CD8-positive, alpha-beta memory T cell (primary cell): Measurements from ENCODE around the gene ZCWPW2. TPM values are rescaled to one million over a fixed set of nuclear protein-coding genes. Genes with fewer than 3 reads are reported as not detected.

Source experiments
- CTCF ChIA-PET: fragments of 350-600 bp; sonication (Branson Sonifier 250); formaldehyde crosslinking; loops from one replicate; lab custom pipeline; 2021; ENCODE audit warnings: antibody characterized with exemption; lab: Charles Lee
- POLR2A ChIA-PET: fragments of 350-600 bp; sonication (Branson Sonifier 250); formaldehyde crosslinking; loops from one replicate; lab custom pipeline; 2021; ENCODE audit warnings: antibody characterized with exemption; lab: Charles Lee
- DNase-seq, 5 donors: peaks; one replicate each; pipeline versions ENCODE4 v3.0.0 to v3.0.0-alpha.2; 2020 to 2022; ENCODE audit warnings: mixed read lengths in 1 of 5
- H3K27ac ChIP-seq: one replicate; pipeline ENCODE4 v1.7.0; 2013; ENCODE audit warnings: low read depth, mild to moderate bottlenecking, low read length, moderate library complexity
- H3K27me3 ChIP-seq: 2 replicates; pipeline ENCODE4 v1.7.0; 2013; ENCODE audit warnings: low read length, mild to moderate bottlenecking; ENCODE audit not compliant: insufficient read depth, poor library complexity, severe bottlenecking
- H3K36me3 ChIP-seq: 2 replicates; pipeline ENCODE4 v1.7.0; 2013; ENCODE audit warnings: mild to moderate bottlenecking, low read length, moderate library complexity; ENCODE audit not compliant: insufficient read depth
- H3K4me1 ChIP-seq: 2 replicates; pipeline ENCODE4 v1.7.0; 2013; ENCODE audit warnings: mild to moderate bottlenecking, low read length, moderate library complexity; ENCODE audit not compliant: insufficient read depth
- H3K4me3 ChIP-seq: 2 replicates; pipeline ENCODE4 v1.7.0; 2013; ENCODE audit warnings: mild to moderate bottlenecking, low read length
- H3K9me3 ChIP-seq: 2 replicates; pipeline ENCODE4 v1.7.0; 2013; ENCODE audit warnings: mild to moderate bottlenecking, low read length
- H3K27ac Mint-ChIP-seq, 8 donors: one replicate each; pipeline ENCODE4 v1.8.0; 2020 to 2021; ENCODE audit warnings: mixed read lengths in 8 of 8, mild to moderate bottlenecking in 6 of 8, inconsistent platforms in 3 of 8, moderate library complexity in 3 of 8
- H3K27me3 Mint-ChIP-seq, 2 donors: one replicate each; pipeline ENCODE4 v1.8.0; 2020 to 2021; ENCODE audit warnings: mixed read lengths in 2 of 2, mild to moderate bottlenecking in 1 of 2, moderate library complexity in 1 of 2
- H3K36me3 Mint-ChIP-seq, 3 donors: one replicate each; pipeline ENCODE4 v1.8.0; 2020 to 2021; ENCODE audit warnings: mixed read lengths in 3 of 3, inconsistent platforms in 1 of 3, mild to moderate bottlenecking in 1 of 3
- H3K4me1 Mint-ChIP-seq, 3 donors: one replicate each; pipeline ENCODE4 v1.8.0; 2020 to 2021; ENCODE audit warnings: mixed read lengths in 3 of 3, inconsistent platforms in 1 of 3, mild to moderate bottlenecking in 1 of 3
- H3K4me3 Mint-ChIP-seq, 7 donors: one replicate each; pipeline ENCODE4 v1.8.0; 2020 to 2021; ENCODE audit warnings: mixed read lengths in 7 of 7, mild to moderate bottlenecking in 6 of 7, moderate library complexity in 4 of 7, inconsistent platforms in 2 of 7
- H3K9me3 Mint-ChIP-seq, 5 donors: one replicate each; pipeline ENCODE4 v1.8.0; 2020 to 2022; ENCODE audit warnings: mixed read lengths in 5 of 5, mild to moderate bottlenecking in 3 of 5, moderate library complexity in 2 of 5, inconsistent platforms in 1 of 5
- polyA plus RNA-seq: library from polyadenylated mRNA; unstranded; fragments of 300-500 nt; fragmentation: Illumina TruSeq; gene quantifications from one replicate; pipeline ENCODE4 v1.2.3, GENCODE V29; 2021
- total RNA-seq, 2 experiments: library from RNA; stranded (reverse); gene quantifications; one replicate each; pipeline ENCODE4 v1.2.3, GENCODE V29; 2021

Gene ZCWPW2
- total and polyA plus RNA-seq, 3 experiments from 2014 or later = 0.20 to 0.66 (median 0.27) TPM

DNA sequence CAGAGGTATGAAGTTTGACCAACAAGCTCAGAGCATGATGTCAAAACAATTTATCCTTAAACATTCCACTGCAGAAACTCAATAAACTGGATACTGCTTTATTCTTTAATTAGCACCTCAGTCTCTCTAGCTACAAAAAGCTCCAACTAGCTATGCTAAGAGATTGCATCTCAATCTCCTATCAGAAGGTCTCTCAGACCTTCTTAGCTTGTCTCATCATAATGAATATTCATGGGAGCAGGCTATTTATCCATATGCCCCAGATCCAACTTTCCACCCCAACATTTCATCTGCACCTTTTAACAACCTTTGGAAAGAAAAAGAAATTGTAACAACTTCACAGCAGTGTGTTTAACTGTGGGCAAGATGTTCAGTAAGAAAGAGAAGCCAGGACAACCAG, 11.3 kb upstream of the ZCWPW2 start:
- ChIA-PET POLR2A (interaction anchor here (1.5 kb wide), 1 partner anchor 625 kb away, joined by 6 read pairs; no protein-coding TSS in a partner anchor), CTCF (interaction anchor here (0.6 to 7.8 kb wide), 4 partner anchors 12 to 644 kb away, joined by 4 to 55 read pairs (median 16); partner anchors contain the start of genes AZI2, EOMES and ZCWPW2)
- H3K27me3 ChIP-seq = no peaks in the 10 kb centered on the region

DNA sequence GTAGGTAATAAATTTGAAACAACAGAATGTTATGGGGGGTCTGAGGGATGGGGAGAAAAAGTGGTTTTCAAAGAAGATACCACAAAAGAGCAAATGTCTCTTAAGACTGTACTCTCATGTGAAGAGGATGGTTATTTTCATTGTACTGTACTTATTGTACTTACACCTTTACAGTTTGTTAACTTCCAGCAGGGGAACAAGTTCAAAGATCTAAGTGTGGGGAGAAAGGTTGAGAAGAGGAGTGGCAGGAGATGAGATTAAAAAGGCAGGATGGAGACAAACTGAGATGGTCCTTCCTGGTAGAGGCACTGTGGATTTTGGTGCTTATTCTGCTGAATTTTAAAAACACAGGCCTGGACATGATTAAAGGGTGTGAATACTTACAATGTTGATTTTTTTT, 5.4 kb upstream of the ZCWPW2 start:
- H3K4me1 Mint-ChIP-seq = peaks cover 50 to 74% (median 62%) of the 10 kb centered on the region in 3 donors
- no peaks in the 10 kb centered on the region for H3K36me3 ChIP-seq
- H3K27me3 Mint-ChIP-seq = no peaks in the 10 kb centered on the region
- no peaks in the 10 kb centered on the region for H3K27me3 ChIP-seq
- H3K4me1 ChIP-seq = peaks cover 35% of the 10 kb centered on the region
- H3K27ac Mint-ChIP-seq = peak overlapping the region in 3 of 8 donors; percentile 13 to 24 (median 14)
- no peaks in the 10 kb centered on the region for H3K9me3 Mint-ChIP-seq
- H3K36me3 Mint-ChIP-seq = peaks cover 0 to 27% (median 5%) of the 10 kb centered on the region in 3 donors
- ChIA-PET CTCF (interaction anchor here (1.0 to 1.1 kb wide), 2 partner anchors 622 to 631 kb away, joined by 3 to 5 read pairs; no protein-coding TSS in a partner anchor), POLR2A (no interaction called here)
- H3K4me3 ChIP-seq = no peak overlapping the region
- DNase-seq = no peak
- no peak overlapping the region for H3K4me3 Mint-ChIP-seq
- H3K9me3 ChIP-seq = no peaks in the 10 kb centered on the region
- H3K27ac ChIP-seq = no peak overlapping the region

More for the DNA sequence above, 11.3 kb upstream of the ZCWPW2 start:
- H3K36me3 Mint-ChIP-seq = peaks cover 0 to 48% (median 5%) of the 10 kb centered on the region in 3 donors
- H3K4me1 ChIP-seq = peaks cover 6% of the 10 kb centered on the region
- H3K36me3 ChIP-seq = peaks cover 7% of the 10 kb centered on the region
- no peak overlapping the region for H3K27ac ChIP-seq
- H3K4me3 ChIP-seq = no peak overlapping the region
- DNase-seq = no peak
- no peak overlapping the region for H3K4me3 Mint-ChIP-seq
- H3K27ac Mint-ChIP-seq = peak overlapping the region in 2 of 8 donors; percentile 4 to 46
- no peaks in the 10 kb centered on the region for H3K27me3 Mint-ChIP-seq
- H3K9me3 ChIP-seq = no peaks in the 10 kb centered on the region
- H3K4me1 Mint-ChIP-seq = peaks cover 15 to 34% (median 31%) of the 10 kb centered on the region in 3 donors
- H3K9me3 Mint-ChIP-seq = no peaks in the 10 kb centered on the region

DNA sequence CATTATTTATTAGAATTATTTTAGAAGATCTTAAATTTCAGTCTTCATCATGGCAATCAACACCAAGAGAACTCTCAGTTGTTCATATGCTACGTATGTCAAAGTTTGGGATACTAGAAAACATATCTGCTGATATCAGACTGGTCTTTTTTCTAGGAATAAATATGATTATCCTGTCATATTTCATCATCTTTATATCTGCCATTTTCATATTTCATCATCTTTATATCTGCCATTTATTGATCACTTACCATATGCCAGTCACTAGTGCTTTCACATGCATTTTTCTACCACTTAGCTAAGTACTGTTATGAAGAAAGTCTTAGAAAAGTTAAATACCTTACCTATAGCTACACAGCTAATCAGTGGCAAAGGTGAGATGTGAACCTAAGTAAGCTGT, 2.8 kb upstream of the ZCWPW2 start:
- Mint-ChIP-seq H3K9me3 (no peaks in the 10 kb centered on the region), H3K4me3 (peak overlapping the region in 2 of 7 donors; percentile 9 to 100), H3K27ac (peak overlapping the region in 5 of 8 donors; percentile 1 to 98 (median 33)), H3K4me1 (peaks cover 64 to 87% (median 80%) of the 10 kb centered on the region in 3 donors), H3K27me3 (no peaks in the 10 kb centered on the region), H3K36me3 (peaks cover 0 to 17% (median 2%) of the 10 kb centered on the region in 3 donors)
- no peak overlapping the region for H3K27ac ChIP-seq
- ChIA-PET CTCF (interaction anchor here (1.3 kb wide), 3 partner anchors 11 to 634 kb away, joined by 3 to 7 read pairs (median 4); partner anchors contain the start of gene EOMES), POLR2A (no interaction called here)
- no peak for DNase-seq
- H3K4me1 ChIP-seq = peaks cover 46% of the 10 kb centered on the region
- no peaks in the 10 kb centered on the region for H3K36me3 ChIP-seq
- no peak overlapping the region for H3K4me3 ChIP-seq
- H3K9me3 ChIP-seq = no peaks in the 10 kb centered on the region
- H3K27me3 ChIP-seq = no peaks in the 10 kb centered on the region

DNA sequence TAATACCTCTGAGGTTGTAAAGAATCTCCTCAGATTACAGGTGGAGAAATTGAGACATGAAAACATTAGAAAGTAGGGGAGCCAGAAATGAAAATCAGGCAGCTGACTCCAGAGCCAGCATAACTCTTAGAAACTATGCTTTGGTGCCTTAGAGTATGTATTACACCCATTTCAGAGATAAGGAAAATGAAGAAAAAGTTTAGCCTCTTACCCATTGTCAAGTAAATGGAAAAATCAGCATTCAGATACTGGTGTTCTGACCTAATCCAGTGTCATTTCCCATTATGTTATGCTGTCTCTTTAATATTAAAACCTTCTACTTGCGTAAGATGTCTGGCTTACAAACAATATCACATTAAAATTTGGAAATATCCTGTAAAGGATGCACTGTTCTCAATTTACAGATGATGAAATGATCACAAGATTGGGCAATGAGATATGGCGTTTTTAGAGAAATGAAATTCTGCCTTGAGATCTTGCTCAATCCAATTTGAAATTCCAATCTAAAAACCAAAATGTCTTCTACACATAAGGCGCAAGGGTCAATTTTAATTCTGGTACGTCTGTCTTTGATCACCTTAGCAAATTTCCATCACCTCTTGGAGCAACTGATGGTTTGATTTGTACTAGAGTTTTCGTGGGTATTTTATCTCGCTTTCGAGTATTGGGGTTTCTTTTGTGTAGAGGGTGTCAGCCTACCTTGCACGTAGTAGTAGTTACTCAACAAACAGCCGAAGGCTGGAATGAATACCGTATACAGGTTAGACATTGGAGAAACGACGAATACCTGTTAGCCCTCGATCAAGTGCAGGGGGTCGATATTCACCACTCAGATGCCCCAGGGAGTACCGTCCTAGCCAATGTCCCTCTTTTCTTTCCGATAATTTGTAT, 902 bp upstream of the ZCWPW2 start:
- Mint-ChIP-seq H3K27ac (peak overlapping the region; percentile 95 to 100 (median 99)), H3K36me3 (peaks cover 10 to 29% (median 16%) of the 10 kb centered on the region in 3 donors), H3K4me1 (peaks cover 62 to 86% (median 80%) of the 10 kb centered on the region in 3 donors), H3K9me3 (peaks cover 0 to 11% (median 9%) of the 10 kb centered on the region in 5 donors), H3K27me3 (no peaks in the 10 kb centered on the region), H3K4me3 (peak overlapping the region; percentile 96 to 100 (median 98))
- Histone ChIP-seq H3K27me3 (no peaks in the 10 kb centered on the region), H3K4me1 (peaks cover 45% of the 10 kb centered on the region), H3K36me3 (no peaks in the 10 kb centered on the region), H3K4me3 (peak overlapping the region; percentile 92), H3K27ac (peak overlapping the region; percentile 97), H3K9me3 (no peaks in the 10 kb centered on the region)
- ChIA-PET POLR2A (interaction anchor here (0.8 to 2.1 kb wide), 4 partner anchors 21 to 1015 kb away, joined by 4 to 14 read pairs (median 9); partner anchors contain the start of gene SLC4A7), CTCF (interaction anchor here (1.9 to 4.5 kb wide), 4 partner anchors 11 to 636 kb away, joined by 6 to 26 read pairs (median 14); no protein-coding TSS in a partner anchor)
- DNase-seq = peak in 1 of 5 donors; percentile 14

DNA sequence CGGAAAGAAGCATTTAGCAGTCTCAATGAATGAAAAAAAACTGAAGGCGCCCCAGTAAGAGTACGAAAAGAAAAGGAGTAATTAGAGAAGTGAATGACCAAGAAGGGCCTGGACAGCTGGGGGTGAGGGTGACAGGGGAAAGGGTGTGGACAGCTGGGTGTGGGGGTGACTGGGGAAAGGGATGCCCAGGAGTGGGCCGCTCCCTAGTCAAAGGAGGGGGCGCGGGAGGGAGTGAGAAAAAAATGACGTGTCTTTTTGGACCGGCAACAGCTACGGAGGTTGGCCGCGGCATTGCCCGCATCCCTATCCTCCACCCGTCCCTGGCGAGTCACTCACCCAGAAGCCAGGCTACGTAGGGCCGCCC, 274 bp upstream of the ZCWPW2 start:
- H3K36me3 ChIP-seq = no peaks in the 10 kb centered on the region
- Mint-ChIP-seq H3K4me3 (peak overlapping the region; percentile 96 to 100 (median 98)), H3K4me1 (peaks cover 56 to 80% (median 74%) of the 10 kb centered on the region in 3 donors), H3K27me3 (no peaks in the 10 kb centered on the region), H3K27ac (peak overlapping the region; percentile 95 to 100 (median 99)), H3K9me3 (peaks cover 2 to 11% (median 10%) of the 10 kb centered on the region in 5 donors), H3K36me3 (peaks cover 8 to 29% (median 17%) of the 10 kb centered on the region in 3 donors)
- H3K9me3 ChIP-seq = no peaks in the 10 kb centered on the region
- ChIA-PET CTCF (interaction anchor here (0.7 to 4.5 kb wide), 7 partner anchors 9 to 636 kb away, joined by 3 to 26 read pairs (median 9); partner anchors contain the start of gene EOMES), POLR2A (interaction anchor here (0.7 to 2.1 kb wide), 6 partner anchors 21 to 1015 kb away, joined by 3 to 14 read pairs (median 4); partner anchors contain the start of genes NEK10 and SLC4A7)
- peak overlapping the region; percentile 97 for H3K27ac ChIP-seq
- DNase-seq = no peak
- H3K4me1 ChIP-seq = peaks cover 39% of the 10 kb centered on the region
- peak overlapping the region; percentile 92 for H3K4me3 ChIP-seq
- no peaks in the 10 kb centered on the region for H3K27me3 ChIP-seq

DNA sequence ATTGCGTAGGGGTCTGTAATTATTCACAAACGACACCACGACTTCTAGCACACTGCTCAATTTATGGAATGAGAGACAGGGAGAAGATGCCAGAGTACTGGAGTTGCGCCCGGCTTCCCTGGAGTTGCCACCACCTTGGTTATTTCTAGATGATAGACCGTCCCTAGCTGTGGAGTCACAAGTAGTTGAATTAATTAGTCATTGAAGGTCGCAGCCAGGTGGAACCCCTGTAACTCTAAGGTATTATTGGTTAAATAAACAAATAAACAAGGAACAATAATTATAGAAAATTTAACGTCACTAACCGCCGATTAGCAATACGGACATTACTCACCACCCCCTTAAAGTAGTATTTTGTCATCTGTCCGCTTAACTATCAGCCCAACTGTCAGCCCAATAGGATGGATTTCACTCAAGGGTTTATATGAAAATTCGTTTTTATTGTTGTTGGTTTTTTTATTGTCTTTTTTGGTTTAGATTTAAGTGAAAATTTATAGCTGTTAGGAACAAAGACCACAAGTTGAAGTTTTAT, 1.0 kb downstream of the ZCWPW2 start:
- peak overlapping the region; percentile 92 for H3K4me3 ChIP-seq
- peak overlapping the region; percentile 97 for H3K27ac ChIP-seq
- peaks cover 34% of the 10 kb centered on the region for H3K4me1 ChIP-seq
- Mint-ChIP-seq H3K4me1 (peaks cover 55 to 69% (median 68%) of the 10 kb centered on the region in 3 donors), H3K27me3 (no peaks in the 10 kb centered on the region), H3K9me3 (peaks cover 11 to 20% (median 15%) of the 10 kb centered on the region in 5 donors), H3K27ac (peak overlapping the region; percentile 95 to 100 (median 99)), H3K36me3 (peaks cover 15 to 37% (median 26%) of the 10 kb centered on the region in 3 donors), H3K4me3 (peak overlapping the region; percentile 96 to 100 (median 98))
- CTCF ChIA-PET = interaction anchor here (1.2 to 4.5 kb wide), 7 partner anchors 13 to 638 kb away, joined by 3 to 26 read pairs (median 9); partner anchors contain the start of gene EOMES
- POLR2A ChIA-PET = interaction anchor here (1.1 to 2.1 kb wide), 5 partner anchors 23 to 980 kb away, joined by 3 to 14 read pairs (median 5); partner anchors contain the start of genes NEK10 and SLC4A7
- no peaks in the 10 kb centered on the region for H3K27me3 ChIP-seq
- no peaks in the 10 kb centered on the region for H3K36me3 ChIP-seq
- no peaks in the 10 kb centered on the region for H3K9me3 ChIP-seq
- no peak for DNase-seq

DNA sequence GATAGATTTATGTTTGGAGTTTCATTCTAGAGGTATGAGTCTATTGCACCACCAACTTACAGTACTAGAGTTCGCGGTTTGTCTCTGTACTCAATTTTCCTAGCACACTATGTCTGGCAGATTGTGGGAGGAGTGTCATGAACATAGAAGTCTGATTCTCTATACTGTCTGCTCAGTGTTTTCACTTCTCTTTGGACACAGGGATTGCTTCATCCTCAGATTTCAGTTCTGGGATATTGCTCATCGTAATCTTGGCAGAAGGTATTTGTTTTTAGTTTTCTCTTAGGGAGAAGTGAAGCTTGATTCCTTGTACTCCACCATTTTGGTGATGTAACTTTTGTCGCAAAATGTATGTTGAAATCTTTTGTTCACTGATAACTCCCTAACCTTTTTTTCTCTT, 27.9 kb downstream of the ZCWPW2 start:
- no peak overlapping the region for H3K4me3 ChIP-seq
- ChIA-PET CTCF (no interaction called here), POLR2A (no interaction called here)
- H3K9me3 ChIP-seq = no peaks in the 10 kb centered on the region
- H3K27ac ChIP-seq = no peak overlapping the region
- Mint-ChIP-seq H3K4me1 (no peaks in the 10 kb centered on the region), H3K36me3 (peaks cover 0 to 26% (median 3%) of the 10 kb centered on the region in 3 donors), H3K9me3 (peaks cover 4 to 14% (median 12%) of the 10 kb centered on the region in 5 donors), H3K4me3 (no peak overlapping the region), H3K27ac (no peak overlapping the region), H3K27me3 (peaks cover 4 to 34% of the 10 kb centered on the region in 2 donors)
- H3K27me3 ChIP-seq = no peaks in the 10 kb centered on the region
- H3K36me3 ChIP-seq = no peaks in the 10 kb centered on the region
- no peaks in the 10 kb centered on the region for H3K4me1 ChIP-seq
- DNase-seq = no peak
